Right cardiac atrium (tissue), 5 donors: ENCODE results near the gene STBD1. TPM values are rescaled to one million over a fixed set of nuclear protein-coding genes. Genes with fewer than 3 reads are reported as not detected.
A peak's percentile ranks its signal among the peaks of the same experiment; 100 is the strongest.
"Not testable (repeated sequence)": the region's sequence is repeated elsewhere in the genome, so short reads cannot be mapped to it uniquely, and the experiment has no call there.

ENCODE experiments used
- ATAC-seq, 2 donors: fragments of 200-7000 bp; cut with Tn5 transposase; one replicate each; pipeline versions ENCODE4 v1.8.0 to v1.9.1; 2020; ENCODE audit warnings: moderate library complexity in 2 of 2, mild to moderate bottlenecking in 1 of 2
- DNase-seq, 3 donors: peaks; one replicate each; pipeline ENCODE4 v3.0.0-alpha.2; 2020
- H3K27ac ChIP-seq: one replicate; pipeline ENCODE4 v1.5.1; 2013; ENCODE audit warnings: mild to moderate bottlenecking, low read length, control low read depth, moderate library complexity
- H3K27me3 ChIP-seq: one replicate; pipeline ENCODE4 v1.6.1; 2013; ENCODE audit not compliant: control insufficient read depth, insufficient read depth
- H3K4me1 ChIP-seq: one replicate; pipeline ENCODE4 v1.6.1; 2013; ENCODE audit warnings: low read length; ENCODE audit not compliant: control insufficient read depth, insufficient read depth
- H3K4me3 ChIP-seq: one replicate; pipeline ENCODE4 v1.5.1; 2013; ENCODE audit warnings: low read length, control low read depth
- H3K9me3 ChIP-seq: one replicate; pipeline ENCODE4 v1.6.1; 2013; ENCODE audit warnings: low read length; ENCODE audit not compliant: control insufficient read depth
- WGBS: extraction: QIAGEN DNeasy Blood & Tissue Kit; methylation state at CpG from one replicate; pipeline ENCODE4 v1.1.7; 2013; 5-methylcytosine and 5-hydroxymethylcytosine counted together
- intact Hi-C, 4 donors: fragments of 100-400 bp; cut with DNase I; formaldehyde crosslinking; loops; one replicate each; pipeline versions ENCODE4 v1.11.0 to v1.14.0; 2022 to 2023
- polyA plus RNA-seq: library from polyadenylated mRNA; stranded (reverse); fragments of 200-250 nt; gene quantifications from one replicate; pipeline ENCODE4 v1.2.3, GENCODE V29; 2013
- total RNA-seq, 4 donors: library from RNA; stranded (reverse); fragmentation: NEBNext Ultra II Directional; extraction: Animal tissue kit (Norgen Biotek cat#: 25700); gene quantifications; one replicate each; pipeline ENCODE4 v1.2.1, GENCODE V29; 2021
- donor health status: healthy with polysubstance abuse.
- donor health status: DM: no; HTN: yes; CAD: no.
- donor health status: DM: no; HTN: no; CAD: no.
- donor health status: DM: no; HTN: yes; CAD: no; lungs with severe emphysema.
- donor health status: DM: yes; HTN: yes; CAD: no.

STBD1 gene
- total and polyA plus RNA-seq, 5 donors, result 28.5 to 42.6 (median 31.9) TPM

DNA sequence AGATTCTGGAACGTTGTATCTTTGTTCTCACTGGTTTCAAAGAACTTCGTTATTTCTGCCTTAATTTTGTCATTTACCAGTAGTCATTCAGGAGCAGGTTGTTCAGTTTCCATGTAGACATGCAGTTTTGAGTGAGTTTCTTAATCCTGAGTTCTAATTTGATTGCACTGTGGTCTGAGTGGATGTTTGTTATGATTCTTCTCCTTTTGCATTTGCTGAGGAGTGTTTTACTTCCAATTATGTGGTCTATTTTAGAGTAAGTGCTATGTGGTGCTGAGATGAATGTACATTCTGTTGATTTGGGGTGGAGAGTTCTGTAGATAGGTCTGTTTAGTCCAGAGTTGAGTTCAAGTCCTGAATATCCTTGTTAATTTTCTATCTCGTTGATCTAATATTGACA lies 18.7 kb upstream of the STBD1 start:
- ATAC-seq, intact Hi-C loops, H3K4me3 ChIP-seq, H3K27me3 ChIP-seq, H3K9me3 ChIP-seq, H3K4me1 ChIP-seq, H3K27ac ChIP-seq, DNase-seq: not testable (repeated sequence)
- WGBS, result 78% methylated on average over 3 of the region's 3 CpGs

DNA sequence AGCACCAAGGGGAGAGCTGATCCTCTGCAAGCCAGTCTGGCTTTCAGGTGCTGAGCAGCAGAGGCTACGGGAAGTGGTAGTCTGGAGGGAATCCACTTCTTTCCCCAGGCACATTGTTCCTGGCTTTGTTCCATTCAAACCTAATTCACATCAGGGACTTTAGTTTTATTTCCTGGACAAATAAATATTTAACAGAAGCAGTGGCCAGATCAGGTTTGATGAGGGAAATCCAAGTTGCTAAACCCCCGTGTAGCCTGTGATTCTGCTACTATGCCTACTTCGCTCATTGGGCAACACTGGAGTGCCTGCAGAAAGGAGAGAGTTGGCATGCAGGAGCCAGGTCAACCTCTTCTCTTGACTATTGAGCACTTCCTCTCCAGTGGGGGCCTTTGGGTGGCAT lies 13.8 kb upstream of the STBD1 start:
- 73% methylated on average over 3 of the region's 3 CpGs for WGBS
- H3K27me3 ChIP-seq, result no peaks in the 10 kb centered on the region
- ATAC-seq, result no peak
- H3K9me3 ChIP-seq, result no peaks in the 10 kb centered on the region
- intact Hi-C loops, result no loop called here
- peaks cover 2% of the 10 kb centered on the region for H3K4me1 ChIP-seq
- H3K27ac ChIP-seq, result no peak overlapping the region
- no peak for DNase-seq
- no peak overlapping the region for H3K4me3 ChIP-seq

DNA sequence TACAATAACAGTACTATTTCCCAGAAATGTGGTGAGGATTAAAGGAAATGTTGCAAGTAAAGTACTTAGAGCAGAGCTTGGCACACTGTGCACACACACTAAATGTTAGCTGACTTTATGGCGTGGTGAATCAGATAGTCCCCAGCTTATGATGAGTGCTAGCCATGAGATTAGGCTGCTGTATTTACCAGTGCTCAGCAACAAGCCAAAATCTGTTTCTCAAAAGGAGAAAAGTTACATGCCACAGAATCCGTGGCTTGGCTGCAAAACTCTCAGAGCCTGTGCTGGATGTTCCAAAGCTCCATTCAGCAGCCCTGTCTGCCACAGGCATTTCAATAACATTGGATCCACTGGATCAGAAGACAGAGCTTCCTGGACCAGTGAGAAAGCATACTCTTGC lies 12.8 kb upstream of the STBD1 start:
- intact Hi-C loops, result no loop called here
- ATAC-seq (peak; percentile 92 to 94), DNase-seq (peak in 2 of 3 donors; percentile 28 to 55)
- H3K4me3 ChIP-seq, result no peak overlapping the region
- no peaks in the 10 kb centered on the region for H3K27me3 ChIP-seq
- H3K9me3 ChIP-seq, result no peaks in the 10 kb centered on the region
- H3K4me1 ChIP-seq, result peaks cover 2% of the 10 kb centered on the region
- no peak overlapping the region for H3K27ac ChIP-seq
- 42% methylated on average over 2 of the region's 2 CpGs for WGBS

DNA sequence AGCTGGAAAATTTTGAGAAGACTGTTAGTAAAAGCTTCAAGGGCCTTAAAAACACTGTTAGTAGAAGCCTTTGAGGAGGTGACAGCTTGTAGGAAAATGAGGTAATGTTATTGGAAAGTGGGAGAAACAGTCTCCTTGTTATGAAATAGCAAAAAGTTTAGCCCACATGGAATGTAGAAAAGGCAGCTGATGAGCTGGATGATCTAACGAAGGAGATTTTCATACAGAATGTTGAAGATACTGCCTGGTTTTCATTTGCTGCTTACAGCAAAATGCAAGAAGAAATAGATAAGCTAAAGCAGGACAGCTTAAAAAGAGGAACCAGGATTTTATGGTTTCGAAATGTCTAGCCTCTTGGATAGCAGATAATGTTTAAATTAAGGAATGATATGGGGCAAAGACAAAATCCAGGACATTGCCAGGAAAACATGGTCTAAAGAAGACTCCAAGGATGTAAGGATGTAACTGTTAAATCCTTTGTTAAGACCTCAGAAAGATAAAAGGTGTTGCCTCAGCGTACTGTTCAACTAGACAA lies 10.2 kb upstream of the STBD1 start:
- H3K27me3 ChIP-seq, result no peaks in the 10 kb centered on the region
- DNase-seq (no peak), ATAC-seq (no peak)
- H3K4me3 ChIP-seq, result no peak overlapping the region
- intact Hi-C loops, result no loop called here
- H3K9me3 ChIP-seq, result no peaks in the 10 kb centered on the region
- H3K27ac ChIP-seq, result no peak overlapping the region
- H3K4me1 ChIP-seq, result peaks cover 4% of the 10 kb centered on the region
- WGBS, result 86% methylated on average over 3 of the region's 3 CpGs

DNA sequence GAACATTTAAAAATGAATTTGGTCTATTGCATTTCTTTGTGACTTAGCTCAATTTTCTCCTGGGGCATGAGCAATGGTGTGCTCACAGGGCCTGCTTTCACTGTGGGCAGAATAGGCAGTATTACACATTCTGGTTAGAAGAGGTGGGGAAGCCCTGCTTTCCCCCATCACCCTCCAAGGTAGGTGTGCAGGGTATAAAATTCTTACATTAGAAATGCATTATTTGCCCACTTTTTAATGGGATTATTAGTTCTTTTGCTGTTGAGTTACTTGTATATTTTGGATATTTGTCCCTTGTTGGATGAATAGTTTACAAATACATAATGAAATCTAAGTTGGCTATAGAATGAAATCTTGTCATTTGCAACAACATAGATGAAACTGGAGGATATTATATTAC lies 8.3 kb upstream of the STBD1 start:
- DNase-seq (no peak), ATAC-seq (no peak)
- intact Hi-C loops, result no loop called here
- Histone ChIP-seq H3K4me1 (peaks cover 4% of the 10 kb centered on the region), H3K9me3 (no peaks in the 10 kb centered on the region), H3K27me3 (no peaks in the 10 kb centered on the region), H3K4me3 (no peak overlapping the region), H3K27ac (no peak overlapping the region)

DNA sequence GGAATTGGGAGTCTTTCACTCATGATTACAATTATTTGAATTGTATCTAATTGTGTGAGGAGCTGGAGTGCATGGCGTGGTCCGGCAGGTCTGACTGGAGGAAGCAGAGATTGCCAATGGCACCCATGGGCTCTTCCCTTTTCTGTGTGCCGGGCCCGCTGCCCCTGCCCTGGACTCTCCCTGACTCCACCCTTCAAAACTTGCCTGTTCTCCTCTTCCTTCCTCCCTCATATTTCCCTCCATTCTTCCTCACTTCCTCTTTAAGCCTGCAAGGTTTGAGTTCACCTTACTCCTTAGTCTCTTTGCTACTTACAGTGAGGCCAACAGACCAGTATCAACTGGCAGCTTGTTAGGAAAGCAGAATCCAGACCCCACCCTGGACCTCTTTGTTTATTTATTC lies 6.5 kb upstream of the STBD1 start:
- intact Hi-C loops, result loop anchor here in 2 of 4 donors (10.0 kb wide), 2 partner anchors 85 to 115 kb away; partner anchors contain the start of gene SCARB2 (in 1 of the 2)
- peaks cover 1% of the 10 kb centered on the region for H3K4me1 ChIP-seq
- WGBS, result 76% methylated on average over 4 of the region's 4 CpGs
- H3K27me3 ChIP-seq, result no peaks in the 10 kb centered on the region
- no peak overlapping the region for H3K27ac ChIP-seq
- DNase-seq (peak in 1 of 3 donors; percentile 57), ATAC-seq (peak; percentile 18 to 63)
- H3K9me3 ChIP-seq, result no peaks in the 10 kb centered on the region
- H3K4me3 ChIP-seq, result no peak overlapping the region

DNA sequence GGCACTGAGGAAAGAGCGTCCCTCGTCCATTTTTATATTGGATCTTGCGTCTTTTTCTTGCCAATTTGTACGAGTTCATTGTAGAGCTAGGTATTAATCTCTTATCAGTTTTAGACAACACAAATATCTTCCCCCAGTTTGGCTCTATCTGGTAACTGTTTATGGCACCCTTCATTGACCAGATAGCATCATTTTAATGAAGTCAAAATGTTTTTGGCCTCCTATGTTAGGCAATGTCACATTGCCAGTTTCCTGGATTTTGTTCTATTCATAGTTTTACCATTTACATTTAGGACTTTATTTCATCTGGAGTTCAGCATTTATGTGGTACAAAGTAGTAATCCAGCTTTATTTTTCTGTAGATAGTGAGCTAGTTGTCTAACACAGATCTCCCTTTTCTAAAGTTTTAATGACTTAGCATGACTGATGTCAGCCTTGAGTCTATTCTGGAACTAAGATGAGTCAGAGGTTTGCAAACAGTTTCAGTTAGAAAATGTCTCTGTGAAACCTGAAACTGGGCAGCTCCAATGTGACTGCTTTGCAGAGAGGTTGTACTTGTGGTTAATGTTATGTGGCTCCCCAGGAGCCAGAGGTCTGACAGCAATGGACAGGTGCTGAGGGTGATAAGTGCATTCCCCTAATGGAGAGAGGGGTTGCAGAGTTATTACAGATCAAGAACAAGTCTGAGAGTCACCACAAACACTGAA lies 5.3 kb upstream of the STBD1 start:
- 80% methylated on average over 4 of the region's 4 CpGs for WGBS
- DNase-seq (no peak), ATAC-seq (peak; percentile 24 to 36)
- peaks cover 6% of the 10 kb centered on the region for H3K4me1 ChIP-seq
- peak overlapping the region; percentile 15 for H3K27ac ChIP-seq
- H3K9me3 ChIP-seq, result no peaks in the 10 kb centered on the region
- H3K27me3 ChIP-seq, result no peaks in the 10 kb centered on the region
- intact Hi-C loops, result loop anchor here in 2 of 4 donors (10.0 kb wide), 2 partner anchors 86 to 116 kb away; partner anchors contain the start of gene SCARB2 (in 1 of the 2)
- no peak overlapping the region for H3K4me3 ChIP-seq

DNA sequence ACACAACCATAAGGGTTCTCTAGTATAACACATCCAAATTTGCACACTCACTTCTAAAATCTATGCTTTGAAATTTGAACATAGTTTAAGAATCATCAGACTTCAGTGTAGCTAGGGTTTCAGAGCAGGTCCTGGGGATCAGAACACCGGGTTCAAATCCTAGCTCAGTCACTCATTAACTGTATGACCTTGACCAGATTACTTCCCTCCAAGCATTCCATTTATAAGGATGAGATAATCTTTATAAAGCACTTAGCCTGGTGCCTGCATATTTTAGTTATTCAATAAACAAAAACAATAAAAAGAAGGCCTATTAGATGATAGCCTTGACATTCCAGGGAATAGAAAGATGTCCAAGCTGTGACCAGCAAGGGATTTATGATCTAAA lies 4.8 kb upstream of the STBD1 start:
- WGBS, result 59% methylated on average over 1 of the region's 1 CpG
- ATAC-seq, result no peak
- no peak for DNase-seq
- Histone ChIP-seq H3K9me3 (no peaks in the 10 kb centered on the region), H3K27ac (no peak overlapping the region), H3K4me1 (peaks cover 6% of the 10 kb centered on the region), H3K27me3 (no peaks in the 10 kb centered on the region), H3K4me3 (no peak overlapping the region)
- intact Hi-C loops, result loop anchor here in 2 of 4 donors (10.0 kb wide), 2 partner anchors 87 to 117 kb away; partner anchors contain the start of gene SCARB2 (in 1 of the 2)

DNA sequence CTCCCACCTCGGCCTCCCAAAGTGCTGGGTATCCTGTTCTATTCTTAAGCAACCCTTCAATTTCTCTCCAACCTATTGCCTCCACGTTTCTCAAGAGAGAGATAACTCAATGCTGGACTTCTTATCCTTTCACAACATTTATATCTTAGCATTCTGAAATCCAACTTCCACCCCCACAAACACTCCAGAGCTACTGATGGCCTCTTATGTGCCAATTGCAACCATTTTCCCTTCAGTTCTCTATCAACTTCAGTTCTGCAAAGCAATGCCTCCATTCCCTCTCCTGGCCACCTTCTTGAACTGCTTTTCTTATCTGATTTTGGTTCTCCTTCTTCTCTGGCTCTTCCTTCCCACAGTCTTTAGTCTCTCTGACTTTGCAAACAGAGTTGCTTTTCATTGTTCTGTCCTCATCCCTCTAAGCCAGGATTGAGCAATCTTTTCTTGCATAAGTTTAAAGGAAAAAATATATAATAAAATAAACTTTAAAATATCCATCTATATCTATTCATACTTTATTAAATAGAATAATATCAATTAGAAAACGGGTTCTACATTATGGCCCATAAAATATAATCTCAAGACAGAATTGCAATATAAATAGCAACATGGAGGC lies 3.6 kb upstream of the STBD1 start:
- no peak for ATAC-seq

DNA sequence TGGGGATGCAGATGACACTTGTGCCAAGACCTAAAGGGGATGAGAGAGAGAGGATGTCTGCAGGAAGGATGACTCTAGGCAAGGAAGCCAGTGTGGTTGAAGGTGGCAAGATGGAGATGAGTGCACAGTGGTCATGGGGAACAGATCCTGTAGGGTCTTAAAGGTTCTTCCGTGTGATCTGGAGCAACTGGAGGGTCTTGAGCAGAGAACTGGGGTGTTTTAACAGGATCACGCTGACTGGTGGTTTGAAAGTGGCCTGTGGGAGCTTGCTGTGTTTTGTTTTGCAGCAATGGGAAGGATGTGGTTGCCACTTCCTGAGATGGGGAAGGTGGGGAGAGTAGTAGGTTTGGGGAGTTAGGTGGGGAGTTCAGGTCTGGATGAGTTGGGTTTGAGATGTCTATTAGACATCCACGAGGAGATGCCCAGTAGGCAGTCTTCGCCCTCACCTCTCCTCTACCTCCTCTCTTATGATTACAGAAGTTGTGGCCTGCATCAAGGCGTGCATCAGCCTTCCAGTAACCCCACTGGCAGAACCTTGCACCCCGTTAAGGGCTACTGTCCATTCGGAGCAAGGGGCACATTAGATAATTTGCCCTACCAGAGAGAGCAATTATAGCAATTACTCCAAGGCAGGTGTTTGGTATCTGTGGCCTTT lies 1.4 kb upstream of the STBD1 start:
- 84% methylated on average over 7 of the region's 7 CpGs for WGBS
- Histone ChIP-seq H3K9me3 (no peaks in the 10 kb centered on the region), H3K27ac (no peak overlapping the region), H3K27me3 (no peaks in the 10 kb centered on the region), H3K4me1 (peaks cover 9% of the 10 kb centered on the region), H3K4me3 (peak overlapping the region; percentile 71)
- DNase-seq (no peak), ATAC-seq (no peak)
- intact Hi-C loops, result loop anchor here in 2 of 4 donors (10.0 kb wide), 2 partner anchors 90 to 120 kb away; partner anchors contain the start of gene SCARB2 (in 1 of the 2)

More for the DNA sequence above, 3.6 kb upstream of the STBD1 start:
- 69% methylated on average over 3 of the region's 3 CpGs for WGBS
- Histone ChIP-seq H3K9me3 (no peaks in the 10 kb centered on the region), H3K27ac (no peak overlapping the region), H3K4me3 (no peak overlapping the region), H3K4me1 (peaks cover 6% of the 10 kb centered on the region), H3K27me3 (no peaks in the 10 kb centered on the region)
- no peak for DNase-seq
- intact Hi-C loops, result loop anchor here in 2 of 4 donors (10.0 kb wide), 2 partner anchors 88 to 118 kb away; partner anchors contain the start of gene SCARB2 (in 1 of the 2)
